Colonic mucosa (tissue), 4 donors: Measurements from ENCODE around the gene GALNT5. TPM values are rescaled to one million over a fixed set of nuclear protein-coding genes. Genes with fewer than 3 reads are reported as not detected.

Experiments used
- DNase-seq: peaks from one replicate; pipeline ENCODE4 v3.0.0-alpha.2; 2020
- H3K27ac ChIP-seq: fragments of 200-600 bp; one replicate; pipeline ENCODE4 v1.8.0; 2021
- H3K27me3 ChIP-seq: fragments of 200-600 bp; one replicate; pipeline ENCODE4 v1.8.0; 2021
- H3K36me3 ChIP-seq: fragments of 200-600 bp; one replicate; pipeline ENCODE4 v1.8.0; 2021
- H3K4me1 ChIP-seq: fragments of 200-600 bp; one replicate; pipeline ENCODE4 v1.8.0; 2021; ENCODE audit warnings: mild to moderate bottlenecking
- H3K4me3 ChIP-seq: fragments of 200-600 bp; one replicate; pipeline ENCODE4 v1.8.0; 2021
- H3K9ac ChIP-seq, 2 donors: one replicate each; pipeline ENCODE4 v1.7.0; 2013; ENCODE audit warnings: control low read depth in 2 of 2, low read depth in 2 of 2, low read length in 2 of 2
- H3K9me3 ChIP-seq: fragments of 200-600 bp; one replicate; pipeline ENCODE4 v1.8.0; 2021
- intact Hi-C: fragments of 100-400 bp; cut with DNase I; formaldehyde crosslinking; loops from one replicate; pipeline ENCODE4 v1.14.1; 2022
- total RNA-seq, 2 donors: library from RNA; stranded (reverse); fragmentation: NEBNext Ultra II Directional in 1 of 2; extraction: Animal tissue kit (Norgen Biotek cat#: 25700) in 1 of 2; gene quantifications; one replicate each; pipeline ENCODE4 v1.2.1, GENCODE V29; 2021
- TF ChIP-seq, protein P1 (sequence below): fragments of 200-600 bp; IDR thresholded peaks from one replicate; pipeline ENCODE4 v1.8.0; 2022; ENCODE audit warnings: antibody characterized with exemption, mild to moderate bottlenecking
- donor health status: healthy.
- donor health status: DM: no; HTN: no; CAD: no.
- donor health status: DM: no; HTN: no; CAD: no.

GALNT5 gene
- total RNA-seq, 2 donors from 2014 or later, result 52.4 to 56.3 TPM

DNA sequence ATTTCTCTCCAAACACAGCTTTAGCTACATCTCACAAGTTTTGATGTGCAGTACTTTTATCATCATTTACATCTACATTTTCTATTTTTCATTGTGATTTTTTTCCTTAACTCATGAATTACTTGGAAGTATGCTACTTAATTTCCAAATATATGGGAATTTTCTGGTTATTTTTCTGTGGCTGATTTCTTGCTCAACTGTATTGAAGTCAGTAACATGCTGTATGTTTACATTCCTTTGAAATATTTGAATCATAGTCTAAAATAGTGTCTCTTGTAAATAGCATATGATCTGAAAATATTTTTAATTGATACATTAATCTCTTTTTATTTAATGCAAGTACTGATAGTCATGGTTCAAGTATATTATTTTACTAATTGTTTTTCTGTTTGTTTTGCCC lies 26.0 kb upstream of the GALNT5 start:
- Histone ChIP-seq H3K9ac (no peak overlapping the region), H3K27ac (no peak overlapping the region), H3K36me3 (no peaks in the 10 kb centered on the region), H3K9me3 (no peaks in the 10 kb centered on the region), H3K4me1 (no peaks in the 10 kb centered on the region), H3K27me3 (no peaks in the 10 kb centered on the region), H3K4me3 (no peak overlapping the region)
- TF ChIP-seq, protein P1, sequence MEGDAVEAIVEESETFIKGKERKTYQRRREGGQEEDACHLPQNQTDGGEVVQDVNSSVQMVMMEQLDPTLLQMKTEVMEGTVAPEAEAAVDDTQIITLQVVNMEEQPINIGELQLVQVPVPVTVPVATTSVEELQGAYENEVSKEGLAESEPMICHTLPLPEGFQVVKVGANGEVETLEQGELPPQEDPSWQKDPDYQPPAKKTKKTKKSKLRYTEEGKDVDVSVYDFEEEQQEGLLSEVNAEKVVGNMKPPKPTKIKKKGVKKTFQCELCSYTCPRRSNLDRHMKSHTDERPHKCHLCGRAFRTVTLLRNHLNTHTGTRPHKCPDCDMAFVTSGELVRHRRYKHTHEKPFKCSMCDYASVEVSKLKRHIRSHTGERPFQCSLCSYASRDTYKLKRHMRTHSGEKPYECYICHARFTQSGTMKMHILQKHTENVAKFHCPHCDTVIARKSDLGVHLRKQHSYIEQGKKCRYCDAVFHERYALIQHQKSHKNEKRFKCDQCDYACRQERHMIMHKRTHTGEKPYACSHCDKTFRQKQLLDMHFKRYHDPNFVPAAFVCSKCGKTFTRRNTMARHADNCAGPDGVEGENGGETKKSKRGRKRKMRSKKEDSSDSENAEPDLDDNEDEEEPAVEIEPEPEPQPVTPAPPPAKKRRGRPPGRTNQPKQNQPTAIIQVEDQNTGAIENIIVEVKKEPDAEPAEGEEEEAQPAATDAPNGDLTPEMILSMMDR, result no peak
- DNase-seq, result no peak
- intact Hi-C loops, result no loop called here

DNA sequence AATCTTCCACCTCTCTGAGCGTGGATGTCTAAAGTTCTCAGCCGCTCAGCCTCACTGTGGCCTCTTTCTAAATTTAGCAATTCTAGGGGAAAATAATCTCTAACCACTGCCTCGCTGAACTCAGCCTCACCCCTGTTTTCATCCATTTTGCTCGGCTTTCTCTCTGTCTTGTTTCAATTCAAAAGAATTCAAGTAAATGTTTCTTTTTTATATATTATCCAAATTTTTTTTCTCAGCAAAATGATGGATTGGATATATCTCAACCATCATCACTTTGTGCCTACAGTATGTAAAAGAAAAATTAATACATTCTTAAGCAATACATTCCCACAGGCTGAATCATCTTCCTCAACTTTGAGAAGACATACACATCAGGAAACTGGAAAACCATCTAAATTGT lies 24.0 kb upstream of the GALNT5 start:
- Histone ChIP-seq H3K27me3 (no peaks in the 10 kb centered on the region), H3K9me3 (no peaks in the 10 kb centered on the region), H3K9ac (no peak overlapping the region), H3K27ac (no peak overlapping the region), H3K4me1 (no peaks in the 10 kb centered on the region), H3K36me3 (no peaks in the 10 kb centered on the region), H3K4me3 (no peak overlapping the region)
- intact Hi-C loops, result no loop called here
- no peak for DNase-seq
- TF ChIP-seq, protein P1, result no peak

DNA sequence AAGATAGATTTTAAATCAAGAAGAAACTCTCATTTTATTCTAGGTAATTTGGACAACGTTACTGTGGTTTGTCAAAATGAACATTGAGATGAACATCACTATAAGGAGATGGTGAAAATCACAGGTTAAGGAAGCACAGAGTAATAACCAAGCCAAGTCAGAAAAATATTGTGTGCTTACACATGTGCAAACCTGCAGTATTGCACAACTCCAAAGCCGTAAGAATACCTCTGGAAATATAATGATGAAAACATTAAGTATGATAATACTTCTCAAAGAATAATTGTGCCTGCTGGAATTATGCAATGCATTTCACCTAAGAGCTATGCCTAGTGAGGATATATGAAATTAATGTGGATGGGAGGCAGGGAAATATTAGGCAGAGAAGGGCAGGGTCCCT lies 21.1 kb upstream of the GALNT5 start:
- no peaks in the 10 kb centered on the region for H3K4me1 ChIP-seq
- no peak for DNase-seq
- H3K27ac ChIP-seq, result no peak overlapping the region
- no peaks in the 10 kb centered on the region for H3K36me3 ChIP-seq
- H3K9me3 ChIP-seq, result no peaks in the 10 kb centered on the region
- no peak overlapping the region for H3K9ac ChIP-seq
- intact Hi-C loops, result no loop called here
- no peak overlapping the region for H3K4me3 ChIP-seq
- TF ChIP-seq, protein P1, result no peak
- no peaks in the 10 kb centered on the region for H3K27me3 ChIP-seq

DNA sequence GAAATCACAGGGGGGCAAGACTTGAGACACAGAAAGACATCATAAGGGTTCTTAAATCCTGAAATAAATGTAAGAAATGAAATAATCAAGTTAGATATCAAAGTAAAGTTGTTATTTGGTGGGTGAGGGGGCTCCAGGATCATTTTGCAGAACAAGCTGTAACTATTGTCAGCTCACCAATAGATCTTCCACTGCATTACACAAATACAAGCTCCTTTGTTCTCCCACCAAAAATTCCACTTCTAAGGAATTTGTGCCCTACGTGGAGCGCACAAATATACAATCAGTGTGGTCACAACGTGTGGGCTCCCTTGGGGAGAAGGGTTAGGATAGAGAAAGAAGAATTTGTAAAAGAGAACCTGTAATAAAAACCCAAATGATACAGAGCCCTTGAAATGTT lies 19.2 kb upstream of the GALNT5 start:
- H3K4me3 ChIP-seq, result no peak overlapping the region
- no peaks in the 10 kb centered on the region for H3K36me3 ChIP-seq
- no peaks in the 10 kb centered on the region for H3K27me3 ChIP-seq
- H3K9me3 ChIP-seq, result no peaks in the 10 kb centered on the region
- no peaks in the 10 kb centered on the region for H3K4me1 ChIP-seq
- intact Hi-C loops, result no loop called here
- DNase-seq, result no peak
- TF ChIP-seq, protein P1, result no peak
- H3K27ac ChIP-seq, result no peak overlapping the region
- H3K9ac ChIP-seq, result no peak overlapping the region

DNA sequence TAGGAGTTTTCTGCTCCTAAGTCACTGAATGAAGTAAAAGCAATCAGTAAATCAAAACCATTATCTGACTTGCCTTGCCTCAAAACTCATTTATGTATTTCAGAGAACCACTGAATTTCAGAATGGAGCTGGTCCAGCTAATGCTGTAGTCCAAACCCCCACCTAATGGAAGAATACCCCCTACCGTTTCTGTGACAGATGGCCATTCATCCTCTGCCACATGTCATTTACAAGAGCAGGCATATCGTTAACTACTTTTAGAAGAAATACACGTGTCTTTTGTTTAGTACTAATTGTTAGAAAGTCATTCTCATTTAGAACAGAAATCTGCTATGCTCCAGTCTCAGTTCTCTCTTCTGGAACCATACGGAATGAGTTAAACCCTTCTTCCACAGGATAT lies 12.8 kb upstream of the GALNT5 start:
- Histone ChIP-seq H3K4me3 (no peak overlapping the region), H3K9me3 (no peaks in the 10 kb centered on the region), H3K36me3 (no peaks in the 10 kb centered on the region), H3K27ac (no peak overlapping the region), H3K27me3 (no peaks in the 10 kb centered on the region), H3K4me1 (no peaks in the 10 kb centered on the region), H3K9ac (no peak overlapping the region)
- TF ChIP-seq, protein P1, result no peak
- DNase-seq, result no peak
- intact Hi-C loops, result no loop called here
